DOHH2 (cell line): Measurements from ENCODE around the gene BRINP3.

Source experiments
- EZH2phosphoT487 ChIP-seq: fragments of 200-600 bp; sonication (generic); IDR thresholded peaks from 2 replicates; pipeline ENCODE4 v1.6.1; 2017; ENCODE audit warnings: borderline replicate concordance, mild to moderate bottlenecking, antibody characterized with exemption, low read length, moderate library complexity, mixed read lengths
- TF ChIP-seq, protein P1 (sequence below): fragments of 200-600 bp; sonication (generic); IDR thresholded peaks from one replicate; pipeline ENCODE4 v1.5.1; 2014; ENCODE audit warnings: antibody characterized with exemption, mild to moderate bottlenecking, low read depth, low read length; ENCODE audit not compliant: poor library complexity, severe bottlenecking

GRCh38 chr1:190476321-190476720 lies 1.3 kb downstream of the BRINP3 start:
- TF ChIP-seq, protein P1, sequence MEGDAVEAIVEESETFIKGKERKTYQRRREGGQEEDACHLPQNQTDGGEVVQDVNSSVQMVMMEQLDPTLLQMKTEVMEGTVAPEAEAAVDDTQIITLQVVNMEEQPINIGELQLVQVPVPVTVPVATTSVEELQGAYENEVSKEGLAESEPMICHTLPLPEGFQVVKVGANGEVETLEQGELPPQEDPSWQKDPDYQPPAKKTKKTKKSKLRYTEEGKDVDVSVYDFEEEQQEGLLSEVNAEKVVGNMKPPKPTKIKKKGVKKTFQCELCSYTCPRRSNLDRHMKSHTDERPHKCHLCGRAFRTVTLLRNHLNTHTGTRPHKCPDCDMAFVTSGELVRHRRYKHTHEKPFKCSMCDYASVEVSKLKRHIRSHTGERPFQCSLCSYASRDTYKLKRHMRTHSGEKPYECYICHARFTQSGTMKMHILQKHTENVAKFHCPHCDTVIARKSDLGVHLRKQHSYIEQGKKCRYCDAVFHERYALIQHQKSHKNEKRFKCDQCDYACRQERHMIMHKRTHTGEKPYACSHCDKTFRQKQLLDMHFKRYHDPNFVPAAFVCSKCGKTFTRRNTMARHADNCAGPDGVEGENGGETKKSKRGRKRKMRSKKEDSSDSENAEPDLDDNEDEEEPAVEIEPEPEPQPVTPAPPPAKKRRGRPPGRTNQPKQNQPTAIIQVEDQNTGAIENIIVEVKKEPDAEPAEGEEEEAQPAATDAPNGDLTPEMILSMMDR, result no peak
- TF ChIP-seq EZH2phosphoT487, result no peak
